WI38 (cell line): ENCODE data around the gene OBSCN.

Source experiments
- H3K4me3 ChIP-seq: 2 replicates; pipeline ENCODE4 v1.5.1; 2011; ENCODE audit warnings: low read depth, mild to moderate bottlenecking, control low read depth, low read length
- TF ChIP-seq, protein P1 (sequence below): IDR thresholded peaks from 2 replicates; pipeline ENCODE4 v1.5.1; 2012; ENCODE audit warnings: low read depth, mild to moderate bottlenecking, control low read depth, low read length

Gene OBSCN

DNA sequence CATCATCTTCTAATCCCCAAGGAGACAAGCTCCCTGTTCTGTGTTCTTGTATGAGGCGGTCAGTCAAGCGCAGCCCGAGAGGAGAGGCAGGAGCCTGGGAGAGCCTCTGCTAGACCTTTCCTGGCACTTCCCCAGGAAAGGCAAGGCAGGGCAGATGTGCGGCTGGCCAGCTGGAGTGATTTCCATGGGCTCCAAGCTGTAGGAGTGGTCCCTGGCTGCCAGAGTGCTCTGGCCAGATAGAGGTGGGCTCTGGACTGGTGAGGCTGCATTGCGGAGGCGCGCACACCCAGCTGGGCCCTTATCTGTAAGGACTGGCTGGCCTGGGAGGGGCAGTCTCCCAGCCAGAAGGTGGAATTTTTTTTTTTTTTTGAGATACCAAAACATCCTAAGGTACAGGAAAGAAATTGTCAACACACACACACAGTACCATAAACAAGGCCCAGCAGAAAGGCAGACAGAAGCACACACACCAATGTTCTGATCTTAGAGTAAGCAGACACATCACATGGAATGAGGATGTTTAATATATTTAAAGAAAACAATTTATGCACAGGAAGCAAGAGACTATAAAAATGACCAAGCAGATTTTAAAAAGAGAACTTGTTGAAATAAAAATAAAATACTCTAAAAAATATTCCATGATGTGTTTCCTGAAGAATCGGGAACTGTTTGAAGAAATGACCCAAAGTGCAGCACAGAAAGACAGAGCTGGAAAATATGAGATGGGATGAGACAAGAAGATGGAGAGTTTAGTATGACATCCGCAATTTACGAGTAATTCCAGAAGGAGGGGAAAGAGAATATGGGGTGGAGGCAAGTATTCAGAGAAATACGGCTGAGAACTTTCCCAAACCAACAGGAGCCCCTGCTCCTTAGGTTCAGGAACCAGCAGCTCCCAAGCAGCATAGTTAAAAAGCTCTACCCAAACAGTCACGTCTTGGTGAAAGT is 28.8 kb upstream of the OBSCN start:
- TF ChIP-seq, protein P1, sequence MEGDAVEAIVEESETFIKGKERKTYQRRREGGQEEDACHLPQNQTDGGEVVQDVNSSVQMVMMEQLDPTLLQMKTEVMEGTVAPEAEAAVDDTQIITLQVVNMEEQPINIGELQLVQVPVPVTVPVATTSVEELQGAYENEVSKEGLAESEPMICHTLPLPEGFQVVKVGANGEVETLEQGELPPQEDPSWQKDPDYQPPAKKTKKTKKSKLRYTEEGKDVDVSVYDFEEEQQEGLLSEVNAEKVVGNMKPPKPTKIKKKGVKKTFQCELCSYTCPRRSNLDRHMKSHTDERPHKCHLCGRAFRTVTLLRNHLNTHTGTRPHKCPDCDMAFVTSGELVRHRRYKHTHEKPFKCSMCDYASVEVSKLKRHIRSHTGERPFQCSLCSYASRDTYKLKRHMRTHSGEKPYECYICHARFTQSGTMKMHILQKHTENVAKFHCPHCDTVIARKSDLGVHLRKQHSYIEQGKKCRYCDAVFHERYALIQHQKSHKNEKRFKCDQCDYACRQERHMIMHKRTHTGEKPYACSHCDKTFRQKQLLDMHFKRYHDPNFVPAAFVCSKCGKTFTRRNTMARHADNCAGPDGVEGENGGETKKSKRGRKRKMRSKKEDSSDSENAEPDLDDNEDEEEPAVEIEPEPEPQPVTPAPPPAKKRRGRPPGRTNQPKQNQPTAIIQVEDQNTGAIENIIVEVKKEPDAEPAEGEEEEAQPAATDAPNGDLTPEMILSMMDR: no peak
- no peak overlapping the region for H3K4me3 ChIP-seq

DNA sequence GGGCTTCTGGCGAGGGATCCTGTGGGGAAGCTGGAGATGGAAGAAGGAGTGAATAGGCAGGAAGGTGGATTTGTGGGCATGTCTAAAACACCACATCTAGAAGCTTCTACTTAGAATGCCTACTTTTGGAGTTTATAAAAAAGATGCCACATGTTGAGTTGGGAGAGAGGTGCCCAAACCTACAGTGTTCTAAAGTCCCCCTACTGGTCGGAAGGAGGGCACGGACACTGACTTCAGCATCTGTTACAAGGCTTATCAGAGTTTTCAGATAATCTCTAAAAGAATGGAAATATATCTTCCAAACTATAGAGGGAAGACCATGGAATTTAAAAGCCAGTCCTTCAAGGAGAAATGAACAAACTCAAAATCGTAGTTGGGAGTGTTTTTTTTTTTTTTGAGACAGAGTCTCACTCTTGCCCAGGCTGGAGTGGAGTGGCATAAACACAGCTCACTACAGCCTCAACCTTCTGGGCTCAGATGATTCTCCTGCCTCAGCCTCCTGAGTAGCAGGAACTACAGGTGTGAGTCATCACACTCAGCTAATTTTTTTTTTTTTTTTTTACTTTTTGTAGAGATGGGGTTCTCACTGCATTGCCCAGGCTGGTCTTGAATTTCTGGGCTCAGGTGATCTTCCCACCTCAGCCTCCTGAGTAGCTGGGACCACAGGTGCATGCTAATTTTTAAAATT is 27.4 kb upstream of the OBSCN start:
- TF ChIP-seq, protein P1: 0 out of 2 replicates have a peak, but pooled peaks have one; percentile 10
- H3K4me3 ChIP-seq: no peak overlapping the region

DNA sequence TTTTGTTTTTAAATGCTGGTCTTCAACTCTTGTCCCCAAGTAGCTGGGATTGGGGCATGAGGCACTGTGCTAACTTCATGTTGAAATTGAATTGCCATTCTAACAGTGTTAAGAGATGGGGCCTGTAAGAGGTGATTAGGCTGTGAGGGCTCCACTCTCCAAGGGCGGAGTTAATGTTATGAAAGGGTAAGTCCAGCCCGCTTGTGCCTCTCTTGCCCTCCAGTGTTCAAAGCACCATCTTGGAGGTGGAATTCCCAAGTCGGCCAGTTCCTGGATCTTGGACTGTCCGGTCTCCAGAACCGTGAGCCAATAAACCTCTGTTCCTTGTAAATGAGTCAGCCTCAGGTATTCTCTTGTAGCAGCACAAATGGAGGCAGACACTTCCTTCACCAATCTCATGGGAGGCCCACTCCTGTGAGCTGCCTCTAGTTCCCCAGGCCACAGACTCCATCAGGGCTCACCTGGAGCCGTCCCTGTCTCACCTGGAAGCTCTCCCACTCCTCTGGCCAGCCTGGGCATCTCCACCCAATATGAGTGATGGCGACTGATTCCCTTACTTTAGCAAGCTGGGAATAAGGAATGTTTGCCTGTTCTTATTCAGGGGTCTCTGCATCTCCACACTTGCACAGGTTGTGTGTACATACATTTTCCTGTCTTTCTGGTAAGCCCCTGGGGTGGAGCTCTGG is 26.7 kb upstream of the OBSCN start:
- no peak overlapping the region for H3K4me3 ChIP-seq
- TF ChIP-seq, protein P1: no peak

DNA sequence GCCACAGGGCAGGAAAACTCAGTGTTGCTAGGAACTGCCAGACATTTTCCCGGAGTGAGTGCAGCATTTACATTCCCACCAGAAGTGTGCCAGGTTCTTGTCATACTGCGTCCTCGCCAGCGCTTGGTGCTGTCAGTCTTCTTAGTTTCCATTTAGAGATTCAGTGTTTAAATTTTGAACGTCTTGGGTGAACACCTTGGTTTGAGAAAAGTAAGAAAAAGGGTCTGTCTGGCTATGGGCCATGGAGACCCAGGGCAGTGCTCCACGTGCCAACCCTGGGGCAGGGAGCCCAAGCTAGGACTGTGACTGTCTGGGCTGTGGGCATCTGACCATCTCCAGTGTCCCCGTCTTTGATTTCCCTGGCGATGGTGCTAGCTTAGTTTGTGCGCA is 26.2 kb upstream of the OBSCN start:
- TF ChIP-seq, protein P1: no peak
- H3K4me3 ChIP-seq: no peak overlapping the region

DNA sequence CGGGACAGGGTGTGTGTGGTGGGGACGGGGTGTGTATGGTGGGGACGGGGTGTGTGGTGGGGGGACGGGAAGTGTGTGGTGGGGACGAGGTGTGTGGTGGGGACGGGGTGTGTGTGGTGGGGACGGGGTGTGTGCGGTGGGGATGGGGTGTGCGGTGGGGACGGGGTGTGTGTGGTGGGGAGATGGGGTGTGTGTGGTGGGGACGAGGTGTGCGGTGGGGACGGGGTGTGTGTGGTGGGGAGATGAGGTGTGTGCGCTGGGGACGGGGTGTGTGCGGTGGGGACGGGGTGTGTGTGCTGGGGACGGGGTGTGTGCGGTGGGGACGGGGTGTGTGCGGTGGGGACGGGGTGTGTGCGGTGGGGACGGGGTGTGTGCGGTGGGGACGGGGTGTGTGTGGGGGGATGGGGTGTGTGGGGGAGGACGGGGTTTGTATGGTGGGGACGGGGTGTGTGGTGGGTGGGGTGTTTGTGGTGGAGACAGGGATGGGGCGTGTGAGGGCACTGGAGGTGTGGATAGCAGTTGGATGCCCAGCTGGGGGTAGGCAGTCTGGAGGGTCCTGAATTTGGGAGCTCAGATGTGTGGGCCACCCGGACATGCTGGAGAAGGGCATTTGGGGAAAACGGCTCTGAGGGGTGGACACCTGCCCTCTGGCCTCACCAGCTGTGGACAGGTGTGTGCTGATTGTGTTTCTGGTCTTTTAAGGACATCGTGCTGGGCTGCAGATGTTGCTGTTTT is 25.4 kb upstream of the OBSCN start:
- TF ChIP-seq, protein P1: no peak
- no peak overlapping the region for H3K4me3 ChIP-seq

DNA sequence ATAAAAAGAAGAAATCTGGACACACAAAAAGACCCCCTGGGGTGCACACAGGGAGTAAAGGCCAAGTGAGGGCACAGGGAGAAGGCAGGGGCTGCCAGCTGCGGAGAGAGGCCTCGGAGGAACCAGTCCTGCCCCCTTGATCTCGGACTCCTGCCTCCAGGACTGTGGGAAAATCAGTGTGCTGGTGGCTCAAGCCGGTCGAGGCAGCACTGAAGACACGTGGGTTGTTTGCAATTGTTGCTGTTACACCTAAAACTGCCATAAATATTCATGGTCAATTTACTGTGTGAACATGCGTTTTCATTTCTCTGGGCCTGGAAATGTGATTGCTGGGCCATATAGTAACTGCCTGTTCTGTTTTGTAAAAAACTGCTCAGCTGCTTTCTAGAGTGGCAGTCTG is 23.7 kb upstream of the OBSCN start:
- no peak overlapping the region for H3K4me3 ChIP-seq
- TF ChIP-seq, protein P1: no peak
